Sigmoid colon (tissue), 4 donors: Measurements from ENCODE around the gene TNFRSF19.

Source experiments
- CTCF ChIP-seq, 4 experiments: fragments of 450-650 bp in 3 of 4; fragments of 200-600 bp in 1 of 4; IDR thresholded peaks; one replicate each; pipeline ENCODE4 v1.5.1; 2016 to 2019; ENCODE audit warnings: antibody characterized with exemption in 4 of 4, mild to moderate bottlenecking in 3 of 4, moderate library complexity in 2 of 4
- EP300 ChIP-seq, 4 donors: sonication (generic); formaldehyde crosslinking; IDR thresholded peaks; one replicate each; pipeline ENCODE4 v1.6.1; 2017; ENCODE audit warnings: antibody characterized with exemption in 4 of 4
- POLR2AphosphoS5 ChIP-seq, 4 donors: sonication (generic); formaldehyde crosslinking; IDR thresholded peaks; one replicate each; pipeline ENCODE4 v1.6.1; 2017; ENCODE audit warnings: antibody characterized with exemption in 4 of 4

GRCh38 chr13:23588666-23589065, 18.5 kb downstream of the TNFRSF19 start:
- no peak for TF ChIP-seq CTCF (IDR thresholded peaks at IDR 0.05)
- no peak for TF ChIP-seq EP300 (IDR thresholded peaks at IDR 0.05)
- no peak for TF ChIP-seq POLR2AphosphoS5 (IDR thresholded peaks at IDR 0.05)
